ENCODE results near the gene TSC22D1. TPM values are rescaled to one million over a fixed set of nuclear protein-coding genes. Genes with fewer than 3 reads are reported as not detected.

The TSC22D1 gene
- total RNA-seq = 100 to 1,000 TPM; 119 to 325 (median 193) TPM

GRCh38 chr13:44575741-44576350 is at the start of gene TSC22D1:
Gene TSC22D1 (minus strand): TSS chr13:44576330. CDS start chr13:44576074, 256 bp downstream.
- Histone ChIP-seq H3K36me3 (no peaks in the 10 kb centered on the region), H3K27ac (peak within 1 kb of the TSS; percentile 97 to 100 (median 99)), H3K27me3 (no peaks in the 10 kb centered on the region), H3K4me3 (peak within 1 kb of the TSS; percentile 85 to 98 (median 97)), H3K4me1 (peaks cover 23 to 34% of the 10 kb centered on the region in 2 donors), H3K9me3 (no peaks in the 10 kb centered on the region)
- DNase-seq (no peak), ATAC-seq (no peak)
- intact Hi-C loops (cut with DNase I; ENCODE audit: low total_unique reads) = loop anchor here (2.0 to 10.0 kb wide), 4 partner anchors 95 to 421 kb away; no protein-coding TSS in a partner anchor
- in situ Hi-C loops (cut with MboI; ENCODE audit: low sequenced_read_pairs in 4 of 4) = loop anchor here in 2 of 4 donors (25.0 kb wide), 1 partner anchor 386 kb away; no protein-coding TSS in a partner anchor
- no peak for TF ChIP-seq CTCF (IDR thresholded peaks at IDR 0.05 in 4 of 5, conservative IDR thresholded peaks at IDR 0.05 in 1 of 5)
- TF ChIP-seq POLR2A (IDR thresholded peaks at IDR 0.05) = peak in 1 of 2 donors; percentile 11

GRCh38 chr13:44622708-44623107 is 46.6 kb upstream of the TSC22D1 start:
- DNase-seq (no peak), ATAC-seq (no peak)
- Histone ChIP-seq H3K36me3 (no peaks in the 10 kb centered on the region), H3K9me3 (no peaks in the 10 kb centered on the region), H3K4me3 (no peak overlapping the region), H3K27me3 (no peaks in the 10 kb centered on the region), H3K4me1 (no peaks in the 10 kb centered on the region), H3K27ac (no peak overlapping the region)
- intact Hi-C loops (cut with DNase I; ENCODE audit: low total_unique reads) (no loop called here), in situ Hi-C loops (cut with MboI; ENCODE audit: low sequenced_read_pairs in 4 of 4) (no loop called here)
- TF ChIP-seq POLR2A (IDR thresholded peaks at IDR 0.05) (no peak), CTCF (IDR thresholded peaks at IDR 0.05 in 4 of 5, conservative IDR thresholded peaks at IDR 0.05 in 1 of 5) (no peak)

GRCh38 chr13:44622261-44622660 is 46.1 kb upstream of the TSC22D1 start:
- no peak for ATAC-seq
- in situ Hi-C loops (cut with MboI; ENCODE audit: low sequenced_read_pairs in 4 of 4) = no loop called here

GRCh38 chr13:44620057-44620456 is 43.9 kb upstream of the TSC22D1 start:
- no peak for TF ChIP-seq POLR2A (IDR thresholded peaks at IDR 0.05)
- TF ChIP-seq CTCF (IDR thresholded peaks at IDR 0.05 in 4 of 5, conservative IDR thresholded peaks at IDR 0.05 in 1 of 5) = no peak
- Histone ChIP-seq H3K27me3 (no peaks in the 10 kb centered on the region), H3K4me3 (no peak overlapping the region), H3K4me1 (no peaks in the 10 kb centered on the region), H3K27ac (no peak overlapping the region), H3K36me3 (no peaks in the 10 kb centered on the region), H3K9me3 (no peaks in the 10 kb centered on the region)
- DNase-seq (no peak), ATAC-seq (no peak)
- in situ Hi-C loops (cut with MboI; ENCODE audit: low sequenced_read_pairs in 4 of 4) = no loop called here
- intact Hi-C loops (cut with DNase I; ENCODE audit: low total_unique reads) = no loop called here

More at GRCh38 chr13:44622261-44622660, 46.1 kb upstream of the TSC22D1 start:
- intact Hi-C loops (cut with DNase I; ENCODE audit: low total_unique reads) = no loop called here
- DNase-seq = no peak
- Histone ChIP-seq H3K27me3 (no peaks in the 10 kb centered on the region), H3K9me3 (no peaks in the 10 kb centered on the region), H3K36me3 (no peaks in the 10 kb centered on the region), H3K4me3 (no peak overlapping the region), H3K4me1 (no peaks in the 10 kb centered on the region), H3K27ac (no peak overlapping the region)
- TF ChIP-seq CTCF (IDR thresholded peaks at IDR 0.05 in 4 of 5, conservative IDR thresholded peaks at IDR 0.05 in 1 of 5) (no peak), POLR2A (IDR thresholded peaks at IDR 0.05) (no peak)

Data from gastrocnemius medialis (tissue), 4 donors.